Activated CD8-positive, alpha-beta memory T cell treated with anti-CD3 and anti-CD28 coated beads, Interleukin-2, amount 50 U/mL, for 4 hours (primary cell): ENCODE measurements around the gene NUP210.

Source experiments
- DNase-seq: peaks from one replicate; pipeline ENCODE4 v3.0.0-alpha.2; 2020

NUP210 gene

GRCh38 chr3:13346481-13347389 lies 73.4 kb downstream of the NUP210 start:
- peak; percentile 73 for DNase-seq

- DNase-seq = no peak
These were observed 74.3 kb downstream of the NUP210 start for GRCh38 chr3:13345772-13346171.

- DNase-seq = no peak
These were observed 74.8 kb downstream of the NUP210 start for GRCh38 chr3:13345284-13345683.

GRCh38 chr3:13344663-13345062 lies 75.5 kb downstream of the NUP210 start:
- no peak for DNase-seq

GRCh38 chr3:13343601-13344000 lies 76.5 kb downstream of the NUP210 start:
- DNase-seq = no peak

GRCh38 chr3:13341229-13341905 lies 78.8 kb downstream of the NUP210 start:
- no peak for DNase-seq

GRCh38 chr3:13339833-13340232 lies 80.3 kb downstream of the NUP210 start:
- DNase-seq = no peak

GRCh38 chr3:13338996-13339395 lies 81.1 kb downstream of the NUP210 start:
- no peak for DNase-seq

- no peak for DNase-seq
These were observed 81.9 kb downstream of the NUP210 start for GRCh38 chr3:13338231-13338630.

GRCh38 chr3:13336592-13336991 lies 83.5 kb downstream of the NUP210 start:
- no peak for DNase-seq

- no peak for DNase-seq
These were observed 84.6 kb downstream of the NUP210 start for GRCh38 chr3:13335503-13335902.

GRCh38 chr3:13335059-13335458 lies 85.1 kb downstream of the NUP210 start:
- DNase-seq = no peak

GRCh38 chr3:13333236-13333897 lies 86.8 kb downstream of the NUP210 start:
- DNase-seq = no peak

GRCh38 chr3:13332740-13333139 lies 87.4 kb downstream of the NUP210 start:
- no peak for DNase-seq

- no peak for DNase-seq
These were observed 88.0 kb downstream of the NUP210 start for GRCh38 chr3:13332158-13332557.

GRCh38 chr3:13329746-13330145 lies 90.4 kb downstream of the NUP210 start:
- no peak for DNase-seq

- DNase-seq = no peak
These were observed 94.2 kb downstream of the NUP210 start for GRCh38 chr3:13325892-13326443.

- no peak for DNase-seq
These were observed 95.2 kb downstream of the NUP210 start for GRCh38 chr3:13324835-13325501.

- DNase-seq = no peak
These were observed 96.3 kb downstream of the NUP210 start for GRCh38 chr3:13323822-13324221.

GRCh38 chr3:13322324-13322723 lies 97.8 kb downstream of the NUP210 start:
- DNase-seq = no peak

- DNase-seq = no peak
These were observed 100.4 kb downstream of the NUP210 start for GRCh38 chr3:13319564-13320220.
